HEK293 (cell line): ENCODE results near the gene METTL1.

Experiments used
- ATF2 ChIP-seq: fragments of 450-650 bp; formaldehyde crosslinking; IDR thresholded peaks from 2 replicates; pipeline ENCODE4 v1.5.1; 2016; ENCODE audit warnings: missing biosample characterization, missing genetic modification characterization, low read depth
- KLF8 ChIP-seq: fragments of 450-650 bp; formaldehyde crosslinking; IDR thresholded peaks from 2 replicates; pipeline ENCODE4 v1.5.1; 2016; ENCODE audit warnings: missing biosample characterization, missing genetic modification characterization
- MZF1 ChIP-seq: fragments of 450-650 bp; formaldehyde crosslinking; IDR thresholded peaks from 2 replicates; pipeline ENCODE4 v1.5.1; 2017; ENCODE audit warnings: missing biosample characterization, missing genetic modification characterization, borderline replicate concordance
- PATZ1 ChIP-seq: fragments of 450-650 bp; formaldehyde crosslinking; IDR thresholded peaks from 2 replicates; pipeline ENCODE4 v1.5.1; 2016; ENCODE audit warnings: missing biosample characterization, missing genetic modification characterization
- PBX3 ChIP-seq: sonication (generic); formaldehyde crosslinking; IDR thresholded peaks from 2 replicates; pipeline ENCODE4 v1.8.1; 2022; ENCODE audit warnings: mild to moderate bottlenecking, moderate library complexity, missing genetic modification reagents
- SCRT2 ChIP-seq: fragments of 450-650 bp; formaldehyde crosslinking; IDR thresholded peaks from 2 replicates; pipeline ENCODE4 v1.5.1; 2016; ENCODE audit warnings: missing biosample characterization, missing genetic modification characterization
- SP3 ChIP-seq: fragments of 450-650 bp; formaldehyde crosslinking; IDR thresholded peaks from 2 replicates; pipeline ENCODE4 v1.5.1; 2016; ENCODE audit warnings: missing biosample characterization, missing genetic modification characterization
- TSHZ1 ChIP-seq: fragments of 450-650 bp; formaldehyde crosslinking; IDR thresholded peaks from 2 replicates; pipeline ENCODE4 v1.5.1; 2016; ENCODE audit warnings: missing biosample characterization, missing genetic modification characterization, borderline replicate concordance
- ZBTB11 ChIP-seq: fragments of 450-650 bp; formaldehyde crosslinking; conservative IDR thresholded peaks from 2 replicates; pipeline ENCODE4 v1.5.1; 2016; ENCODE audit warnings: low read depth, missing biosample characterization, missing genetic modification characterization
- ZNF146 ChIP-seq: fragments of 450-650 bp; formaldehyde crosslinking; IDR thresholded peaks from 2 replicates; pipeline ENCODE4 v1.5.1; 2016; ENCODE audit warnings: missing biosample characterization, missing genetic modification characterization
- ZNF157 ChIP-seq: fragments of 450-650 bp; formaldehyde crosslinking; IDR thresholded peaks from 2 replicates; pipeline ENCODE4 v1.5.1; 2016; ENCODE audit warnings: missing biosample characterization, missing genetic modification characterization
- ZNF223 ChIP-seq: fragments of 450-650 bp; formaldehyde crosslinking; IDR thresholded peaks from 2 replicates; pipeline ENCODE4 v1.5.1; 2016; ENCODE audit warnings: missing biosample characterization, missing genetic modification characterization
- ZNF266 ChIP-seq: fragments of 450-650 bp; formaldehyde crosslinking; IDR thresholded peaks from 2 replicates; pipeline ENCODE4 v1.5.1; 2016; ENCODE audit warnings: missing biosample characterization, missing genetic modification characterization, low read depth
- ZNF324 ChIP-seq: fragments of 450-650 bp; formaldehyde crosslinking; IDR thresholded peaks from 2 replicates; pipeline ENCODE4 v1.5.1; 2016; ENCODE audit warnings: missing biosample characterization, missing genetic modification characterization
- ZNF335 ChIP-seq: fragments of 450-650 bp; formaldehyde crosslinking; conservative IDR thresholded peaks from 2 replicates; pipeline ENCODE4 v1.5.1; 2016; ENCODE audit warnings: missing biosample characterization, missing genetic modification characterization
- ZNF398 ChIP-seq: fragments of 450-650 bp; formaldehyde crosslinking; IDR thresholded peaks from 2 replicates; pipeline ENCODE4 v1.5.1; 2017; ENCODE audit warnings: missing biosample characterization, missing genetic modification characterization
- ZNF585B ChIP-seq: fragments of 450-650 bp; formaldehyde crosslinking; IDR thresholded peaks from 2 replicates; pipeline ENCODE4 v1.5.1; 2016; ENCODE audit warnings: missing biosample characterization, missing genetic modification characterization
- ZNF629 ChIP-seq: fragments of 450-650 bp; formaldehyde crosslinking; IDR thresholded peaks from 2 replicates; pipeline ENCODE4 v1.5.1; 2017; ENCODE audit warnings: missing biosample characterization, missing genetic modification characterization
- ZNF660 ChIP-seq: fragments of 450-650 bp; IDR thresholded peaks from 2 replicates; pipeline ENCODE4 v1.5.1; 2018; ENCODE audit warnings: missing biosample characterization, mild to moderate bottlenecking, missing genetic modification characterization
- ZNF701 ChIP-seq: fragments of 450-650 bp; formaldehyde crosslinking; IDR thresholded peaks from 2 replicates; pipeline ENCODE4 v1.5.1; 2016; ENCODE audit warnings: missing biosample characterization, missing genetic modification characterization
- ZNF777 ChIP-seq: fragments of 450-650 bp; formaldehyde crosslinking; IDR thresholded peaks from 2 replicates; pipeline ENCODE4 v1.5.1; 2017; ENCODE audit warnings: missing biosample characterization, missing genetic modification characterization, borderline replicate concordance
- ZSCAN30 ChIP-seq: fragments of 450-650 bp; IDR thresholded peaks from 2 replicates; pipeline ENCODE4 v1.5.1; 2018; ENCODE audit warnings: missing biosample characterization, mild to moderate bottlenecking, missing genetic modification characterization, moderate library complexity
- ZXDB ChIP-seq: fragments of 450-650 bp; formaldehyde crosslinking; IDR thresholded peaks from 2 replicates; pipeline ENCODE4 v1.5.1; 2016; ENCODE audit warnings: missing biosample characterization, missing genetic modification characterization

The METTL1 gene

GRCh38 chr12:57726151-57726883, 45.6 kb downstream of the METTL1 start (continued):
- TF ChIP-seq ZNF335: peak; percentile 99
- peak; percentile 96 for TF ChIP-seq PATZ1 (tag by site-specific recombination)
- TF ChIP-seq ZNF398 (tag by site-specific recombination): peak; percentile 68
- TF ChIP-seq ZNF701: no peak
- peak; percentile 84 for TF ChIP-seq ZXDB (tag by site-specific recombination)
- TF ChIP-seq ZNF660 (tag by site-specific recombination): peak; percentile 38; the same call in 1 of the 2 replicates
- TF ChIP-seq ZNF585B (tag by site-specific recombination): 0 out of 2 replicates have a peak, but pooled peaks have one; percentile 8
- TF ChIP-seq ZNF146 (tag by site-specific recombination): no peak
- peak; percentile 81 for TF ChIP-seq ZNF629
- TF ChIP-seq ZNF777 (tag by site-specific recombination): peak; percentile 94
- peak; percentile 56; the same call in 1 of the 2 replicates for TF ChIP-seq PBX3
- no peak for TF ChIP-seq ZNF157
- TF ChIP-seq ZBTB11 (tag by site-specific recombination): peak; percentile 61
- peak; percentile 65; the same call in 1 of the 2 replicates for TF ChIP-seq MZF1 (tag by site-specific recombination)
- no peak for TF ChIP-seq ZNF223 (tag by site-specific recombination)
- 0 out of 2 replicates have a peak, but pooled peaks have one; percentile 40 for TF ChIP-seq TSHZ1 (tag by site-specific recombination)
- TF ChIP-seq ZNF324: peak; percentile 82
- peak; percentile 91 for TF ChIP-seq KLF8
- TF ChIP-seq SCRT2 (tag by site-specific recombination): peak; percentile 58; the same call in 1 of the 2 replicates
- peak; percentile 52; the same call in 1 of the 2 replicates for TF ChIP-seq ZSCAN30 (tag by site-specific recombination)
- peak; percentile 87 for TF ChIP-seq SP3 (tag by site-specific recombination)
- TF ChIP-seq ZNF266 (tag by site-specific recombination): no peak
- no peak for TF ChIP-seq ATF2 (tag by site-specific recombination)
